GM23338 (cell line): ENCODE data around the gene SEC22A. TPM values are rescaled to one million over a fixed set of nuclear protein-coding genes. Genes with fewer than 3 reads are reported as not detected.

Experiments
- ATAC-seq: fragments of 200-7000 bp; cut with Tn5 transposase; 3 replicates; pipeline ENCODE4 v1.9.1; 2020
- DNase-seq: peaks from one replicate; pipeline ENCODE4 v3.0.0-alpha.2; 2015; ENCODE audit warnings: low spot score
- H2AFZ ChIP-seq: fragments of 200-600 bp; sonication (generic); 2 replicates; pipeline ENCODE4 v1.8.0; 2016; ENCODE audit warnings: antibody characterized with exemption, mild to moderate bottlenecking, moderate library complexity
- H3F3A ChIP-seq: fragments of 200-600 bp; sonication (generic); replicated peaks from 2 replicates; pipeline ENCODE4 v1.8.0; 2017; ENCODE audit warnings: antibody characterized with exemption, mixed run types, low read depth
- H3K27ac ChIP-seq: fragments of 200-600 bp; sonication (generic); 2 replicates; pipeline ENCODE4 v1.6.1; 2016; ENCODE audit warnings: low read depth
- H3K27me3 ChIP-seq: fragments of 200-600 bp; sonication (generic); 2 replicates; pipeline ENCODE4 v1.8.0; 2016; ENCODE audit warnings: mild to moderate bottlenecking, mixed run types, moderate library complexity; ENCODE audit not compliant: insufficient read depth
- H3K36me3 ChIP-seq: fragments of 200-600 bp; sonication (generic); 2 replicates; pipeline ENCODE4 v1.8.0; 2016; ENCODE audit warnings: mild to moderate bottlenecking; ENCODE audit not compliant: insufficient read depth
- H3K4me1 ChIP-seq: fragments of 200-600 bp; sonication (generic); 2 replicates; pipeline ENCODE4 v1.8.0; 2016; ENCODE audit warnings: mild to moderate bottlenecking, moderate library complexity; ENCODE audit not compliant: insufficient read depth
- H3K4me2 ChIP-seq: fragments of 200-600 bp; sonication (generic); 2 replicates; pipeline ENCODE4 v1.7.1; 2017; ENCODE audit warnings: mixed run types
- H3K4me3 ChIP-seq: fragments of 200-600 bp; sonication (generic); 2 replicates; pipeline ENCODE4 v1.6.1; 2016; ENCODE audit warnings: mixed run types
- H3K79me2 ChIP-seq: fragments of 200-600 bp; sonication (generic); replicated peaks from 2 replicates; pipeline ENCODE4 v1.8.0; 2017; ENCODE audit warnings: mild to moderate bottlenecking; ENCODE audit not compliant: insufficient read depth
- H3K9me2 ChIP-seq: fragments of 200-600 bp; sonication (generic); 2 replicates; pipeline ENCODE4 v1.8.0; 2017; ENCODE audit not compliant: insufficient read depth
- H4K20me1 ChIP-seq: fragments of 200-600 bp; sonication (generic); replicated peaks from 2 replicates; pipeline ENCODE4 v1.8.0; 2017; ENCODE audit warnings: mild to moderate bottlenecking; ENCODE audit not compliant: insufficient read depth
- H3K27ac Mint-ChIP-seq: 2 replicates; pipeline ENCODE4 v1.8.0; 2020; ENCODE audit warnings: inconsistent platforms, mild to moderate bottlenecking, moderate library complexity, mixed read lengths
- H3K27me3 Mint-ChIP-seq: 3 replicates; pipeline ENCODE4 v1.8.0; 2022; ENCODE audit warnings: low read depth, mild to moderate bottlenecking, moderate library complexity, mixed read lengths, inconsistent platforms; ENCODE audit not compliant: insufficient read depth, poor library complexity
- H3K36me3 Mint-ChIP-seq: 3 replicates; pipeline ENCODE4 v1.8.0; 2021; ENCODE audit warnings: low read depth, mild to moderate bottlenecking, inconsistent platforms, moderate library complexity, mixed read lengths
- H3K4me1 Mint-ChIP-seq: 3 replicates; pipeline ENCODE4 v1.8.0; 2020; ENCODE audit warnings: mild to moderate bottlenecking, inconsistent platforms, mixed read lengths
- H3K4me3 Mint-ChIP-seq: 3 replicates; pipeline ENCODE4 v1.8.0; 2021; ENCODE audit warnings: moderate library complexity, mild to moderate bottlenecking, inconsistent platforms, mixed read lengths
- H3K9me3 Mint-ChIP-seq: 3 replicates; pipeline ENCODE4 v1.8.0; 2020; ENCODE audit warnings: moderate library complexity, mild to moderate bottlenecking, inconsistent platforms, mixed read lengths
- CREB1 ChIP-seq: fragments of 250-450 bp; sonication (Bioruptor Pico); IDR thresholded peaks from 2 replicates; pipeline ENCODE4 v1.5.0; 2020; ENCODE audit warnings: low read depth, mild to moderate bottlenecking, moderate library complexity
- EZH2 ChIP-seq: fragments of 200-600 bp; sonication (generic); IDR thresholded peaks from one replicate; pipeline ENCODE4 v1.8.0; 2017; ENCODE audit warnings: antibody characterized with exemption, mild to moderate bottlenecking, low read depth; ENCODE audit not compliant: unreplicated experiment
- EZH2phosphoT487 ChIP-seq: fragments of 200-600 bp; sonication (generic); IDR thresholded peaks from one replicate; pipeline ENCODE4 v1.8.1; 2018; ENCODE audit warnings: antibody characterized with exemption; ENCODE audit not compliant: unreplicated experiment
- JUNB ChIP-seq: IDR thresholded peaks from one replicate; pipeline ENCODE4 v1.6.1; 2016; ENCODE audit warnings: antibody characterized with exemption; ENCODE audit not compliant: unreplicated experiment
- NANOG ChIP-seq: IDR thresholded peaks from 2 replicates; pipeline ENCODE4 v1.6.1; 2016; ENCODE audit warnings: antibody characterized with exemption, borderline replicate concordance
- POLR2AphosphoS5 ChIP-seq: IDR thresholded peaks from 2 replicates; pipeline ENCODE4 v1.6.1; 2016; ENCODE audit warnings: antibody characterized with exemption, low read depth
- STAT1 ChIP-seq: IDR thresholded peaks from one replicate; pipeline ENCODE4 v1.6.1; 2016; ENCODE audit warnings: antibody characterized with exemption; ENCODE audit not compliant: unreplicated experiment
- ZNF114 ChIP-seq: fragments of 250-450 bp; sonication (Bioruptor Pico); IDR thresholded peaks from 2 replicates; pipeline ENCODE4 v1.5.0; 2020; ENCODE audit warnings: mild to moderate bottlenecking, moderate library complexity
- polyA plus RNA-seq: library from polyadenylated mRNA; unstranded; fragments of >200 nt; fragmentation: Nextera tagmentation; extraction: Ambion mirVana; gene quantifications from 2 replicates; pipeline ENCODE4 v1.2.1, GENCODE V29; 2016
- total RNA-seq: library from RNA; depleted of rRNA; stranded (reverse); fragments of >200 nt; shearing (Covaris generic); gene quantifications from 2 replicates; pipeline ENCODE4 v1.2.3, GENCODE V29; 2014
- TF ChIP-seq, protein P1 (sequence below): fragments of 250-450 bp; sonication (Bioruptor Pico); IDR thresholded peaks from 2 replicates; pipeline ENCODE4 v1.5.0; 2020; ENCODE audit warnings: mild to moderate bottlenecking, moderate library complexity
- TF ChIP-seq, protein P2 (sequence below): IDR thresholded peaks from 2 replicates; pipeline ENCODE4 v1.6.1; 2016; ENCODE audit warnings: antibody characterized with exemption

The SEC22A gene
- total and polyA plus RNA-seq, 2 experiments from 2014 or later: 11.2 to 24.1 TPM

DNA sequence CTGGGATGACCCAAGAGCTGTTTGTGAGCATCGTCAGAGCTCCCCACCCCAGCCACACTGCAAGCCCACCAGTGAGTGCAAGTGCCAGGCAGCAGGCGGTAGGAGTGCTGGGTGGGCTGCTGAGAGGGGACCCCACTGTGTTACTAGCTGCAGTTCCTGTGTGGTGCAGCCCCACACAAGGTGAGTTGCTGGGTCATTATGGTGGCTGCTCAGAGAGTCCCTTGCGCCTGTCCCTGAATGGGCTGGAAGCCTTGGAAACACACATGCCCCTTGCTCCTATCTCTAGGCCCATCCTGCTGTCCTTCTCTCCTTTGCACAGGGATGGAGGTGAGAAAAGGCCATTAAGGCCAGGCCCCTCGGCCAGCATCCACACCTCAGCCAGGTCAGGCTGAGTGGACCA lies 83.7 kb downstream of the SEC22A start (continued):
- TF ChIP-seq, protein P1, sequence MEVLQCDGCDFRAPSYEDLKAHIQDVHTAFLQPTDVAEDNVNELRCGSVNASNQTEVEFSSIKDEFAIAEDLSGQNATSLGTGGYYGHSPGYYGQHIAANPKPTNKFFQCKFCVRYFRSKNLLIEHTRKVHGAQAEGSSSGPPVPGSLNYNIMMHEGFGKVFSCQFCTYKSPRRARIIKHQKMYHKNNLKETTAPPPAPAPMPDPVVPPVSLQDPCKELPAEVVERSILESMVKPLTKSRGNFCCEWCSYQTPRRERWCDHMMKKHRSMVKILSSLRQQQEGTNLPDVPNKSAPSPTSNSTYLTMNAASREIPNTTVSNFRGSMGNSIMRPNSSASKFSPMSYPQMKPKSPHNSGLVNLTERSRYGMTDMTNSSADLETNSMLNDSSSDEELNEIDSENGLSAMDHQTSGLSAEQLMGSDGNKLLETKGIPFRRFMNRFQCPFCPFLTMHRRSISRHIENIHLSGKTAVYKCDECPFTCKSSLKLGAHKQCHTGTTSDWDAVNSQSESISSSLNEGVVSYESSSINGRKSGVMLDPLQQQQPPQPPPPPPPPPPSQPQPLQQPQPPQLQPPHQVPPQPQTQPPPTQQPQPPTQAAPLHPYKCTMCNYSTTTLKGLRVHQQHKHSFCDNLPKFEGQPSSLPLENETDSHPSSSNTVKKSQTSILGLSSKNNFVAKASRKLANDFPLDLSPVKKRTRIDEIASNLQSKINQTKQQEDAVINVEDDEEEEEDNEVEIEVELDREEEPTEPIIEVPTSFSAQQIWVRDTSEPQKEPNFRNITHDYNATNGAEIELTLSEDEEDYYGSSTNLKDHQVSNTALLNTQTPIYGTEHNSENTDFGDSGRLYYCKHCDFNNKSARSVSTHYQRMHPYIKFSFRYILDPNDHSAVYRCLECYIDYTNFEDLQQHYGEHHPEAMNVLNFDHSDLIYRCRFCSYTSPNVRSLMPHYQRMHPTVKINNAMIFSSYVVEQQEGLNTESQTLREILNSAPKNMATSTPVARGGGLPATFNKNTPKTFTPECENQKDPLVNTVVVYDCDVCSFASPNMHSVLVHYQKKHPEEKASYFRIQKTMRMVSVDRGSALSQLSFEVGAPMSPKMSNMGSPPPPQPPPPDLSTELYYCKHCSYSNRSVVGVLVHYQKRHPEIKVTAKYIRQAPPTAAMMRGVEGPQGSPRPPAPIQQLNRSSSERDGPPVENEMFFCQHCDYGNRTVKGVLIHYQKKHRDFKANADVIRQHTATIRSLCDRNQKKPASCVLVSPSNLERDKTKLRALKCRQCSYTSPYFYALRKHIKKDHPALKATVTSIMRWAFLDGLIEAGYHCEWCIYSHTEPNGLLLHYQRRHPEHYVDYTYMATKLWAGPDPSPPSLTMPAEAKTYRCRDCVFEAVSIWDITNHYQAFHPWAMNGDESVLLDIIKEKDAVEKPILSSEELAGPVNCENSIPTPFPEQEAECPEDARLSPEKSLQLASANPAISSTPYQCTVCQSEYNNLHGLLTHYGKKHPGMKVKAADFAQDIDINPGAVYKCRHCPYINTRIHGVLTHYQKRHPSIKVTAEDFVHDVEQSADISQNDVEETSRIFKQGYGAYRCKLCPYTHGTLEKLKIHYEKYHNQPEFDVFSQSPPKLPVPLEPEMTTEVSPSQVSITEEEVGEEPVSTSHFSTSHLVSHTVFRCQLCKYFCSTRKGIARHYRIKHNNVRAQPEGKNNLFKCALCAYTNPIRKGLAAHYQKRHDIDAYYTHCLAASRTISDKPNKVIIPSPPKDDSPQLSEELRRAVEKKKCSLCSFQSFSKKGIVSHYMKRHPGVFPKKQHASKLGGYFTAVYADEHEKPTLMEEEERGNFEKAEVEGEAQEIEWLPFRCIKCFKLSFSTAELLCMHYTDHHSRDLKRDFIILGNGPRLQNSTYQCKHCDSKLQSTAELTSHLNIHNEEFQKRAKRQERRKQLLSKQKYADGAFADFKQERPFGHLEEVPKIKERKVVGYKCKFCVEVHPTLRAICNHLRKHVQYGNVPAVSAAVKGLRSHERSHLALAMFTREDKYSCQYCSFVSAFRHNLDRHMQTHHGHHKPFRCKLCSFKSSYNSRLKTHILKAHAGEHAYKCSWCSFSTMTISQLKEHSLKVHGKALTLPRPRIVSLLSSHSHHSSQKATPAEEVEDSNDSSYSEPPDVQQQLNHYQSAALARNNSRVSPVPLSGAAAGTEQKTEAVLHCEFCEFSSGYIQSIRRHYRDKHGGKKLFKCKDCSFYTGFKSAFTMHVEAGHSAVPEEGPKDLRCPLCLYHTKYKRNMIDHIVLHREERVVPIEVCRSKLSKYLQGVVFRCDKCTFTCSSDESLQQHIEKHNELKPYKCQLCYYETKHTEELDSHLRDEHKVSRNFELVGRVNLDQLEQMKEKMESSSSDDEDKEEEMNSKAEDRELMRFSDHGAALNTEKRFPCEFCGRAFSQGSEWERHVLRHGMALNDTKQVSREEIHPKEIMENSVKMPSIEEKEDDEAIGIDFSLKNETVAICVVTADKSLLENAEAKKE (CRISPR knock-in tag): no peak
- TF ChIP-seq NANOG (no peak), CREB1 (CRISPR knock-in tag) (no peak), ZNF114 (CRISPR knock-in tag) (no peak)
- TF ChIP-seq, protein P2, sequence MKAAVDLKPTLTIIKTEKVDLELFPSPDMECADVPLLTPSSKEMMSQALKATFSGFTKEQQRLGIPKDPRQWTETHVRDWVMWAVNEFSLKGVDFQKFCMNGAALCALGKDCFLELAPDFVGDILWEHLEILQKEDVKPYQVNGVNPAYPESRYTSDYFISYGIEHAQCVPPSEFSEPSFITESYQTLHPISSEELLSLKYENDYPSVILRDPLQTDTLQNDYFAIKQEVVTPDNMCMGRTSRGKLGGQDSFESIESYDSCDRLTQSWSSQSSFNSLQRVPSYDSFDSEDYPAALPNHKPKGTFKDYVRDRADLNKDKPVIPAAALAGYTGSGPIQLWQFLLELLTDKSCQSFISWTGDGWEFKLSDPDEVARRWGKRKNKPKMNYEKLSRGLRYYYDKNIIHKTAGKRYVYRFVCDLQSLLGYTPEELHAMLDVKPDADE: no peak

DNA sequence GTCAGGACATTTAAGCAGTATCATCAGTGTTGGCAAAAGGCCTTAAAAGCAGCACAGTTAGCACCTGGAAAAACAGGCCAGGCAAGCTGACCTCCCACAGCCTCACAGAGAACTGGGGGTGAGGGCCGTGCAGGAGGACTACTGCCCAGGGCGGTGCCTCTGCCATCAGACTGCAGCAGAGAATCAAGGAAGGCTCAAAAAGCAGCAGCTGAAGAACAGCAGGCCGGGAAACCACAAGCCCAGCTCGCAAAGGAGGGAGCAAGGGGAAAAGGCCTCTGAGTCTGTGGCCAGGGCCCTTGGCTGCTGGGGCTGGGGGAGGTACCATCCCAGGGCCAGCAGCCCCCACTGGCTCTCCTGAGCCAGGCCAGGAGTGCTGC lies 84.2 kb downstream of the SEC22A start:
- no peaks in the 10 kb centered on the region for H3K27me3 ChIP-seq
- Mint-ChIP-seq H3K27me3 (peaks cover 8% of the 10 kb centered on the region), H3K4me1 (no peaks in the 10 kb centered on the region; the same call in 2 of the 3 replicates), H3K4me3 (no peak overlapping the region), H3K9me3 (peaks cover 2% of the 10 kb centered on the region; the same call in 1 of the 3 replicates), H3K36me3 (peaks cover 25% of the 10 kb centered on the region), H3K27ac (no peak overlapping the region)
- H3K79me2 ChIP-seq: no peaks in the 10 kb centered on the region
- no peak overlapping the region for H3K4me3 ChIP-seq
- H2AFZ ChIP-seq: no peak overlapping the region
- no peaks in the 10 kb centered on the region for H3K4me1 ChIP-seq
- no peak overlapping the region for H3K27ac ChIP-seq
- ATAC-seq: no peak
- no peaks in the 10 kb centered on the region for H3F3A ChIP-seq
- no peaks in the 10 kb centered on the region for H3K9me2 ChIP-seq
- no peak for DNase-seq
- H3K36me3 ChIP-seq: no peaks in the 10 kb centered on the region; the same call in 1 of the 2 replicates
- no peaks in the 10 kb centered on the region; the same call in 1 of the 2 replicates for H4K20me1 ChIP-seq
- no peak overlapping the region for H3K4me2 ChIP-seq
- TF ChIP-seq STAT1 (no peak), EZH2 (no peak), EZH2phosphoT487 (no peak), JUNB (no peak), CREB1 (CRISPR knock-in tag) (no peak), POLR2AphosphoS5 (no peak), ZNF114 (CRISPR knock-in tag) (no peak)
- TF ChIP-seq, protein P1 (CRISPR knock-in tag): no peak
